NCI-H446 (cell line): ENCODE data around the gene HSPA1A.
"Not testable (repeated sequence)": the region's sequence is repeated elsewhere in the genome, so short reads cannot be mapped to it uniquely, and the experiment has no call there.

ENCODE experiments used
- DNase-seq, 2 experiments: peaks; one replicate each; lab custom pipeline; 2025; lab: John Stamatoyannopoulos, UW

HSPA1A gene

DNA sequence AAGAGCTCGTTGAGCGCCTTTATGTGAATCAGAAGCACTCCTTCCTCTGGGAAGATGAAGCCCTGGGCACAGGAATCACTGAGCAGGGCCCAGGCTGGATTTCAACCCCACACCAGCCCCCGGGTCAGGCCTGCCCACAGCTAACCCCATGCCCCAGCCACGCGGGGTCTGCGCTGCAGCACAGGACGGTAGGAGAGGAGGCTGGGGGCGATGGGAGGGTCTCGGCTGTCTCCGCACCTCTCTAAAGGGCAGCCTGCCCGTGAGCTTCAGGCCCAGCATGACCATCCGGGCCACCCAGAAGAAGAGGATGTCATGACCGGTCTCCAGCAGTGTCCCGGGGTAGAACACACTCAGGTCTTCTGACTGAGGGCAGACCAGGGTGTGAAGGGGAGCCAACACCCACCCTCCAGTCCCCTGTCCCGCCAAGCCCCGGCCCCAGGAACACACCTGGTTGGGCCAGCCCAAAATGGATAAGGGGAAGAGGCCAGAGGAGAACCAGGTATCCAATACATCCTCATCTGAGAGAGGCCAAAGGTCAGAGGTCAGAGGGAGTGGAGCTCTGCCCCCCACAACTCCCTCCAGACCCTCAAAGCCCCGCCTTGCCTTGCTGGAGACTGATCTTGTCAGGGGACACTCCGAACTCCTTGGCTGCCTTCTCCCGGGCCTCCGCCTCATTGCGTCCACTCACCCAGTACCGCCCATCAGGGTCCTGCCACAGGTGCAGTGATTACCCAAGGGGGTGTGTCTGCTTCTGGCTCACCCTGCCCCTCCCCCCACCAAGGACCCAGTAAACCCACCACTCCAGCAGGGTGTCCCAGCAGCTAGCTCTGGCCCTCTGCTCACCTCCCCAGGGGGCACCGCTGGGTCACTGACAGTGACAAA is 33.9 kb upstream of the HSPA1A start:
- DNase-seq, result no peak

DNA sequence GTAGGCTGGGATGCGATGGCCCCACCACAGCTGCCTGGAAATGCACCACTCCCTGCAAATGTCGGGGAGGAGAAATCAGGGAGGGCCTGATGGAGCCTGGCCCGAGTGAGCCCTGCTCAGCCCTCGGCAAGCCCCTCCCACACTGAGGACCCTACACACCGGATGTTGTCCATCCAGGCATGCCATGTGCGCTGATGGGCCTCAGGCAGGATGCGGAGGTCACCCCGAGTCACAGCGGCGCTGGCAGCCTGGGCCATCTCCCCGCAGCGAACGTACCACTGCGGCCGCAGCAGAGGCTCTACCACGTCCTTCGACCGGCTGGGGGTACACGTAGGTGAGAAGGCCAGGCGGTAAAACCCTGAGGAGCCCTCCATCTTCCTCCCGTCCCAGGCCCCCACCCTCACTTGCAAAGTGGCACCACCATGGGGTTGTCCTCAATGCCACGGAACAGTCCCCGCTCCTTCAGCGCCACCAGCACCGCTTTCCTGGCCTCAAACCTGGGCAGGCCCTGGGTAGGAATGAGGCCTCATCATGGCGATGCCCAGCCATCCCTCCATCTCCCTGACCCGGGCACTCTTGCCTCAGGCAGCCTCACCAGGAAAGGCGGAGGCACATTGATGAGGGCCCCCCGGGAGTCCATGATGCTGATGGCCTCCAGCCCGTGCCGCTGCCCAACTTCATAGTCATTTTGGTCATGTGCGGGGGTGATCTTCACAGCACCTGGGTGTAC is 33.1 kb upstream of the HSPA1A start:
- no peak for DNase-seq

DNA sequence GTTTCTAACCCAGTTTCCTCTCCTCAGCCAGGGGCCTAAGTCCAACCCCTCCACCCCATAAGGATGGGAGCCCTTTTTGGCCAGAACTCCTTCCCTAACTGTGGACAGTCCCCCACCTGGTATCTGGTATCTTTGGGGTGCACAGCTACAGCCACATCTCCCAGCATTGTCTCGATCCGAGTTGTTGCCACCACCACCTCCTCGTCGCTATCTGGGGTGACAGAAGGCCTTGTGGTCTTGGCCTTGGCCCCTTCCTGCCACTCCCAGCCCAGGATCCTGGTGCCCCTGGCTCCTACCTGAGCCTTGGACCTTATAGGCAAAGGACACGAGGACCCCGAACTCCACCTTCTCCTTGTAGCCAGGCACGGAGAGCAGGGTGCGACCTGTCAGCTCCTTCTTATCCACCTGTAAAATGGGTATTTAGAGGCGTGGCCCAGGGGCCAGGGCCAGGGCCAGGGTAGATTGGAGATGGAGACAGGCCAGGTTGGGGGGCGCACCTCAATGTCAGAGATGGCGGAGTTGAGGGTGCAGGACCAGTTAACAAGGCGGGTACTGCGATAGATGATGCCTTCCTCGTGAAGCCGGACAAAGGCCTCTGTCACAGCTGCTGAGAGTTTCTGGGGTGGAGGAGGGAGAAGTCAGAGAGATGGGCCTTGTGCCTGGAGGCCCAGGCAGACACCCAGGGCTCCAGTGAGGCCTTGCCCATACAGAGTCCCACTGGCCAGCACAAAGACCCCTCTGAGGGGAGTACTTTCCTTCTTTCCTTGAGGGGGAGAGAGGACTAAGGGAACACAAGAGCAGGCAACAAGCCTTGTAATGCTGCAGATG is 31.0 kb upstream of the HSPA1A start:
- DNase-seq, result no peak

DNA sequence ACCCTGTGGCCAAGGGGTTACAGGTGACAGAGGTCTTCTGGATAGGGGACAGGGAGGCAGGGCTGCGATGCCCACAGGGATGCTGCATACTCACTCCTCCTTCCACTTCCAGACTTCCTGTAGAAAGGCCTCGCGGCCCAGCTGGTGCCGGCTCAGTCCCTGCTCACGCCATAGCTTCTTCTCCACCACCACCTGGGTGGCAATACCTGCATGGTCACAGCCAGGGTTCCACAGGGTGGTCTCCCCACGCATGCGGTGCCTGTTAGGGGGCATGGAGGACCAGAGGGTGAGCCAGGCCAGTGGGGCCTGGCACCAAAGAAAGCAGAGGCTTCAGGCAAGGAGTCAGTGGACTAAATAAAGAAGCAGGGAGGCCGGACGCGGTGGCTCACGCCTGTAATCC is 29.9 kb upstream of the HSPA1A start:
- no peak for DNase-seq

DNA sequence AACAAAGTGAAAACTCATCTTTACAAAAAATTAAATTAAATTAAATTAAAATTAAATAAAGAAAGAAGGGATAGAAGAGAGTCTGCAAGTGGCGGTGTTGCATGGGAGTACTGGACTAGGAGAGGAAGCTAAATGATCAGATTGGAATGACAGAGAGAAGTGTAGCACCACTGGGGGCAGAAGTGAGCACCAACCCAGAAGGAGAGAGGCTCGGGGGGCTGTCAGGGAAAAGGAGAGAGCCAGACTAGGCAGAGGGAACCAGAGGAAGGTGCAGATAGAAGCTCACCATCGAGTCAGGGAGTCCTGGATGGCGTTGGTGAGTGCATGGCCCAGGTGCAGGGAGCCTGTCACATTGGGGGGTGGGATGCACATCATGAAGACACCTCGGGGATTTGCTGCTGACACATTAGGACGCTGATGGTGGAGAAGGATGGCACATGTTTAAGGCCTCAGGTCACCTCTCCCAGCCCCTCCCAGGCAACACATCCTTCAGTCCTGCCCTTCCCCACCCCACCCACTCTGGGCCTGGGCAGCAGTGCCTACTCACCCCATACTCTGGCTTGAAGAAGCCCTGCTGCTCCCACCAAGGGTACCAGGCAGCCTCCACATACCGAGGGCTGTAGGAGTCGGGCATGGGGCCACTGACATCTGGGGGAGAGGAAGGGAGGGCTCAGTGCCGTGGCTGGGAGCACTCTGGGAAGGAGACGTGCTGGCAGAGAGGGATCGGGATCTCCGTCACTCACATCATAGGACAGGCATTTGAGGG is 23.8 kb upstream of the HSPA1A start:
- DNase-seq, result peak; percentile 49 to 50

DNA sequence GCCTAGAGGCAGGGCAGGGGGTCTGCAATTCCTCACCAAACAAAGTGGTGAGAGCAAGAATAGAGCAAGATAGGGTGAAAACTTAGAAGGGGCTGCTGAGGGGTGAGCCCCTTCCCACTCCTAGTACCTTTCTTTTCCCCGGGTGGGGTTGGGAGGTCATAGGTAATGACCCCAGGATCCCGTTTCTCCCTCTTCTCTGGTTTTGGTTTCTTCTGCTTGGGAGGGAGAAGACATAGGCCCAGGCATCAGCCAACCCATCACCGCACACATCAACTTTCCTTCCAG is 23.3 kb upstream of the HSPA1A start:
- no peak for DNase-seq

DNA sequence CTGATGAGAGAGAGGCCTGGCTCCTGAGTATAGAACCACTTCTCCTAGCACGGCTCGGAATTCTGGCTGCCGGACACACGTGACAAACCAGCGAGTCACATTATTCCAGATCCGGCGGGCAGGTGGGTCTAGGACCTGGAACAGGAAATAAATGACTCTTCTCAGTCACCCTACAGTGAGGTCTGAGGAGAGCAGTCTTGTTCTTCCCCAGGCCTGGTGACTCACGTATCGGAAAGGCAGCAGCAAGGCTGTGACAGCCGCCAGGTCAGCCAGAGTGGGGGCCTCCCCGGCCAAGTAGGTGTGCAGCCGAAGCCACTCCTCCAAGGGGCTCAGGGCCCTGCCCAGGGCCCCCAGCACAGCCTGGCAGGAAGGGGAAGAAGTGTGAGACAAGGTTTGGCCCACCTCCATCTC is 22.6 kb upstream of the HSPA1A start:
- no peak for DNase-seq

DNA sequence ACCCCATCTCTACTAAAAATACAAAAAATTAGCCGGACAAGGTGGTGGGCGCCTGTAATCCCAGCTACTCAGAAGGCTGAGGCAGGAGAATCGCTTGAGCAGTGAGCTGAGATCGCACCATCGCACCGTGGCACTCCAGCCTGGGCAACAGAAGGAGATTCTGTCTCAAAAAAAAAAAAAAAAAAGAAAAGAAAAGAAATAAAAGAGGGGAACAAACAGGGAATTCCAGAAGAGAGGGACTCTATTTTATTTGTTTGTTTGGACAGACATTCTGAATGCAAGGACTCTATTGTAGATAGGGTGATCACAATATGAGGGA is 21.5 kb upstream of the HSPA1A start:
- DNase-seq, result not testable (repeated sequence)

DNA sequence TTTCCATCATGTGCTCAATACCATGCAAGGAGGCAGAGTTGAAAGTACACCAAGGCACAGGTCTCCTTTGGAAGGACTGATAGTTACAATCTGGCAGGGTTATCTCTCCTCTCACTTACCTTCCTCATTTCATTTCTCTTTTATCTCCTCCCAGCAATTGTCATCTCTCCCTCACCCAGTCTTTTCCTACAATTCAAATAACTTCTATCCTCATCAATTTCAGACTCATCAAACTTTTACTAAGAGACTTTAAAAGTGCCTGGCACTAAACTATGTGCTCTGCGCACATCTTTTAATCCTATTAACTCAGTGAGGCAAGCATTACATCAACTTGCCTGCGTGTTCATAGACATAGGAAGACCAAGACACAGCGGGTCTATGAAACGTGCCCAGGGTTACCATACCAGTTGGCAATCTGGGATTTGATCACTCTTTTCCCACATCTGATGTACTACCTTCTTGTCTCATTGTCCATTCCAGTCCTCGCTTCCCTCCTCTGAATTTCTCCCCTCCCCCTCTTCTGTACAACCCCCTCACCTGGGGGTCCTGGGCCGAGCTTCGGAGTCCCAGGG is 21.0 kb upstream of the HSPA1A start:
- no peak for DNase-seq

DNA sequence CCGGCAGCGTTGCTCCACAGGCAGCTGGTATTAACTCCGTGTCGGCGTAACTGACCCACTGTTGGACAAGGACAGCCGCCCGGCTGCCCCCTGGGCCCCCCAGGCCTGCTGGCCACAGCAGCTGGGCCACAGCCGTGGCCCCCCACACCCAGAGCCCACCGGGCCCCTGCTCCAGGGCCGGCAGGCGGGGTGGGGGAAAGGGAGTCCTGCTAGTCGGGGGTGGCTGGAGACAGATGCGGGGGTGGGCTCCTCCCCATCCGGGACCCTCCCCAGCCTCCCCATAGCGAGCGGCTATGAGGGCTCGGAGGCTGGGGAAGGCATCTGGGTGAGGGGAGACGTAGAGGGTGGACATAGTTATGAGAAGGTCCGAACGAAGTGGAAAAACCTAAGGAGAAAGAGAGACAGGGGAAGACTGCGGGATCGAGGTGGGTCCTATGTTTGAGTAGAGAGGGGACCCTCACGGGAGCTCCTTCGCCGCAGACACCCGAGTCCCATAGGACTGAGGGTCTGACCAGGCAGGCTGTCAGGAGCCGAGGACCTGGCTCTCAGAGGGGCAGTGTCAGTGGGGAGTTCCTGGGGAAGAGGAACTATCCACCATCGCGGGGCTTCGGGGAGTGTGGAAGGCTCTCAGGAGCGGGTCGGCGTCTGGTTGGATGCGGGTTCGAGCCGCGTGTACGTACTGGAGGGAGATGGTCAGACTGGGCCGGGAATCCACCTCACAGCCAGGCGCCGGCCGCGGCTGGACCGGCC is 20.3 kb upstream of the HSPA1A start:
- peak in 1 of 2 experiments; percentile 64 for DNase-seq

DNA sequence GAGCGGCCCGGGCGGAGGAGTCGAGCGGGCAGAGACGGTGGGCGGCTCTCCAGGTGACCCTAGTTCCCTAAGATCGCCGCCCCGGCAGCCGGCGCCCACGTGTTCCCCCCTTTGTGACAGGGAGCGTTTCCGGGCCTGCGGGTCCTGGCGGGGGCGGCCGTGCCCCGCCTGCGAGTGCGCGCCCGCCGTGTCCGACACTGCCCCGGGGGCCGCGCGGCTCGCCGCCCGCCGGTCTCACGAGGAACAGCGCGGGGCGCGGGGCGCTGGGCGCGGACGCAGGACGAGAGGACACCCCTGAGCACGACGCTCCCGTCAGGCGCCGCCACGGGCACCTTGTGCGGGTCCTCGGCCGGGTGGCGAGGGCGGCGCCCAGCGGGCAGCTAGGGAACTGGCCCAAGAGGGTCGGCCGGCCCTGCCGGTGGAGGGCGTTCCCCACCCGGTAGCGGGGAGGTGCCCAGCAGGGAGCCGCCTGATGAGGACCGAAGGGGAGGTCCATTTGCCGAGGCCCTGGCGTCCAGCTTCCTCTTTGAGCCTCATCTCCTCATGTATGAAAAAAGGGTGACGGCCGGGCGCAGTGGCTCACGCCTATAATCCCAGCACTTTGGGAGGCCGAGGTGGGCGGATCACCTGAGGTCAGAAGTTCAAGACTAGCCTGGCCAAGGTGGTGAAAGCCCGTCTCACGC is 19.6 kb upstream of the HSPA1A start, which contains the start of gene VARS1:
Gene VARS1, minus strand, starts transcription at position 137 of the 683 bp plus-strand sequence. CDS start 535 bp downstream, outside the sequence.
- DNase-seq, result peak; percentile 63 to 91

DNA sequence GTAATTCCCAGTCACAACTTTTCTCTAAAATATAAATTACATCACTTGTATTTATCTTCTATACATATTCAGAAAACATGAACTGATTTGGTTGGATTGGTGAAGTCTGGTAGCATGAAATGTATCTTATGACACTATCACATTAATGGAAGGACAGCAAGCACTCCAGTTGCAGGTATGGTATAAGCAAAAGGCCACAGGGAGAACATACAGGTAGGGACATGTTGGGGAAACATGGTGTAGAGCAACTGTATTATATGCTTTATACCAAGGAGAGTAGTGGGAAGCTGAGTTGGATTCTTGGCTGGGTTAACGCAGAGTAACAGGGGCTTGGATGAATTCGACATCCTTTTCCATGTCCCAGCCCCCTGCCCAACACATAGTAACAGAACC is 18.4 kb upstream of the HSPA1A start:
- no peak for DNase-seq

DNA sequence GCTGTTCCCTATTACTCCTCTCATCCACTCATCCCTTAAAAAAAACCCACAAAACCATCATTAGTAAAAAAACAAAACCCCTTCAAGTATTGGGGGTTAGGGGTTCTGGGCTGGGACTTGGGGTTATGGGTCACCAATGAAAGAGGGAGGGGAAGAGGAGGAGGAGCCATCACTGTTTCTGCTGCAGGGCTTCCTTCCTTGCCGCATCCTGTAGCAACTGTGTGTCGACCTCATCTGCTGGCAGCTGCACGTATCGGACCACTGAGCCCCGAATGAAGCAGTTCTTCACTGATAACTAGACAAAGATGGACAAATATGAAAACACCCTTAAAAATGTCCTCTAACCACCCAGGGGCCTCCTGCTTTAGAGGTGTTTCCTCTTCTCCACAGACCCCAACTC is 17.8 kb upstream of the HSPA1A start:
- DNase-seq, result no peak

DNA sequence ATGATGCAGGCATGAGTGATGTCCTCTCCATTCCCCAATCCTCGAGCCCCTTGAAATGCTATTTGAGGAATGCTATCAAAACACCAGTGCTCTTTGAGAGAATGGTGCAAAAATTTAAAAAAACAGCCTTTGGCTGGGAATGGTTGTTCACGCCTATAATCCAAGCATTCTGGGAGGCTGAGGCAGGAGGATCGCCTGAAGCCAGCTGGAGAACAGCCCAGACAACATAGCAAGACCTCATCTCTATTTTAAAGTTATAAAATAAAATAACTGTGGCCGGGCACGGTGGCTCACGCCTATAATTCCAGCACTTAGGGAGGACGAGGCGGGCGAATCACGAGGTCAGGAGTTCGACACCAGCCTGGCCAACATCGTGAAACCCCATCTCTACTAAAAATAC is 15.6 kb upstream of the HSPA1A start:
- no peak for DNase-seq

DNA sequence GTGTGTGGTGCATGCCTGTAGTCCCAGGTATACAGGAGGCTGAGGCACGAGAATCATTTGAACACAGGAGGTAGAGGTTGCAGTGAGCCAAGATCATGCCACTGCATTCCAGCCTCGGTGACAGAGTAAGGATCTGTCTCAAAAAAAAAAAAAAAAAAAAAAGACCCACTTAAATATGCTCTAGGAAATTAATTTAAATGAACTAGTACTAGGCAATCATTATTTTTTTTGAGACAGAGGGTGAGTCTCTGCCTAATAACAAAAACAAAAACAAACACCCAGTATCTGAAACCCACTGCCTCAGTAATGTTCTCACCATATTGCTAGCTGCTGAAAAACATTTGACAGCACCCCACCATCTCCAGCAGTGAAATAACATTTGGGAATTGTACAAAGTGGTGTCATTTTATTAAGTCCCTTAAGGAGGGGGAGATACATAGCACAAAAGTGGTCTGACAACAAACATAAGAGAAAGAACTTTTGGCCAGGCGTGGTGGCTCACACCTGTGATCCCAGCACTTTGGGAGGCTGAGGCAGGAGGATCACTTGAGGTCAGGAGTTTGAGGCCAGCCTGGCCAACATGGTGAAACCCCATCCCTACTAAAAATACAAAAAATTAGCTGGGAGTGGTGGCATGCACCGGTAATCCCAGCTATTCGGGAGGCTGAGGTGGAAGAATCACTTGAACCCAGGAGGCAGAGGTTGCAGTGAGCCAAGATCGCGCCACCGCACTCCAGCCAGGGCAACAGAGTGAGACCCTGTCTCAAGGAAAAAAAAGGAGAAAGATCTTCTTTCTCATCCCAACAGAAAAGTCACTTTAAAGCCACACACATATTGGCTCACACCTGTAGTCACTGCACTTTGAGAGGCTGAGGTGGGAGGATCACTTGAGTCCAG is 14.1 kb upstream of the HSPA1A start:
- not testable (repeated sequence) for DNase-seq

DNA sequence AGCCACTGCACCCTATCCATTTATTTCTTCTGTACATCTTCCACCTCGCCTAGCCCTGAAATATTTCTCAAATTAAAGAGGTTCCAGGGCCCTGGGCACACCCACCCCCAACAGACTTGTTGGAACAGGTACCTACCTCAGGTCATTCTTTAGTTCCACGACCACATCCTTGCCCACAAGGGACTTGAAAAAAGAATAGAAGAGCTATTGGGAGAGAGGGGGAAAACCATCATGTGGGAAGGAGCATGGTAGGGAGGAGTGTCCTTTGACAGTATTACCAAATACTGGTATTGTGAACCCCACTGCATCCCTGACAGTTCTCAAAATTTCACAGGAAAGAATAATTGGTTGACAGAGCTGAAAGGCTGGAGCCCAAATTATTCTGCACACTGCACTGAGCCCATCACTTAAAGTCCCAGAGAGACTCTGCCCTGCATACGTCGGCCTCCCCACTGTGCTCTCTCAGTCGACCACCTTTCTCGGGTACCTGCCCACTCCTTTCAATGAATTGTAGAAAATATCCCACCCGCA is 9.3 kb upstream of the HSPA1A start:
- no peak for DNase-seq

DNA sequence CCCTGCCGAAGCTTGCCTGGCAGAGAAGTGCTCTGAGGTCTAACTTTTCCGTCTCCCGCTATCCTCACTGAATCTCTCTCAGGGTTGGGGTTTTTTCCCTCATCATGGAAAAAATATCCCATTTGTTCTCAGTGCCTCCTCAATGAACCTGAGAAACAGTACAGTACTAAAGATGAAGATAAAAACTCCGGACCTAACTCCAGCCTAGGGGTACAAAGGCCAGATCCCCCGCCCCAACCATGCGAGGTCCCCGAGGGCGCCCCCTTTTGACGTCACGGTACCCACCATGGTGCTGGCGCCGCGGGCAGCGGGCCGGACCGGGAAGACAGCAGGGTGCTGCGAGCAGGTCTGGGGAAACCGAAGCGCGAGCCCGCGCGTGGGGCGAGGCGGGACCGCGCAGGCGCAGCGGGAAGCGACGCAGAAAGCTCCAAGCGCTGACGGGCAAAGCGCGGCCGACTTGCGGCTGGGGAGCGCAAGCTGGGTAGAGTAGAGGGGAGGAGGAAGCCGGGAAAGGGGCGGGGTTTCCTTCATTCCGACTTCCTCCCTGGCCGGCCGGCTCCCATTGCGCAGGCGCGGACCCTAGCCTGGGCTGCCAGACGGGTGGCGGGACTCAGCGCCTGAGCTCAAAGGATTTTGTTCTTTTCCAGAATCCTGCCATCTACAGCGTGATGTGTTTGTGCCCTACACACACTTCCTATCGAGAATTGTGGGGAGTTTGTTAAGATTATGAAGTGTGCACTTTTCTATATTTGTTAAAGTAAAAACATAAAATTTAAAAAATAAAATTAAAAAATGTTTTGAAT is 8.7 kb upstream of the HSPA1A start, which contains the start of gene LSM2:
Gene LSM2, minus strand, starts transcription at position 497 of the 803 bp plus-strand sequence. Its CDS starts 209 bp downstream, at position 288.
- DNase-seq, result peak; percentile 91 to 97

DNA sequence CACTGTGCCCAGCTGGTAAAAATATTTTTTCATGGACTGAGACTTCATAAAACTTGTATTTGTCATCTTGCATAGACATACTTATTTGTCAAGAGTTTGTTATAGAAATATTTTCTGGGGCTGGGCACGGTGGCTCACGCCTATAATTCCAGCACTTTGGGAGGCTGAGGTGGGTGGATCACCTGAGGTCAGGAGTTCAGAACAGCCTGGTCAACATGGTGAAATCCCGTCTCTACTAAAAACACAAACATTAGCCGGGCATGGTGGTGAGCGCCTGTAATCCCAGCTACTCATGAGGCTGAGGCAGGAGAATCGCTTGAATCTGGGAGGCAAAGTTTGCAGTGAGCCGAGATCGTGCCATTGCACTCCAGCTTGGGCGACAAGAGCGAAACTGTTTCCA is 6.7 kb upstream of the HSPA1A start:
- DNase-seq, result not testable (repeated sequence)
